ENCODE data around the gene DOCK7. TPM values are rescaled to one million over a fixed set of nuclear protein-coding genes. Genes with fewer than 3 reads are reported as not detected.
A peak's percentile ranks its signal among the peaks of the same experiment; 100 is the strongest.

DOCK7 gene
- total RNA-seq, 1 donor from 2014 or later: 172 TPM

GRCh38 chr1:62429581-62429980 lies 258.6 kb downstream of the DOCK7 start:
- FAIRE-seq: no peak
- no peak for DNase-seq (ENCODE audit: low spot score in 2 of 2)

- FAIRE-seq (no peak), DNase-seq (ENCODE audit: low spot score in 2 of 2) (no peak)
Measured at GRCh38 chr1:62428351-62428750, 259.8 kb downstream of the DOCK7 start.

- FAIRE-seq (no peak), DNase-seq (ENCODE audit: low spot score in 2 of 2) (no peak)
Measured at GRCh38 chr1:62426794-62427193, 261.4 kb downstream of the DOCK7 start.

- FAIRE-seq (no peak), DNase-seq (ENCODE audit: low spot score in 2 of 2) (no peak)
Measured at GRCh38 chr1:62426237-62426636, 261.9 kb downstream of the DOCK7 start.

GRCh38 chr1:62425041-62425440 lies 263.1 kb downstream of the DOCK7 start:
- FAIRE-seq: no peak
- DNase-seq (ENCODE audit: low spot score in 2 of 2): no peak

GRCh38 chr1:62424411-62424810 lies 263.8 kb downstream of the DOCK7 start:
- FAIRE-seq (no peak), DNase-seq (ENCODE audit: low spot score in 2 of 2) (no peak)

- DNase-seq (ENCODE audit: low spot score in 2 of 2): no peak
- no peak for FAIRE-seq
Measured at GRCh38 chr1:62423580-62424242, 264.5 kb downstream of the DOCK7 start.

- no peak for DNase-seq (ENCODE audit: low spot score in 2 of 2)
- FAIRE-seq: no peak
Measured at GRCh38 chr1:62420214-62420613, 268.0 kb downstream of the DOCK7 start.

GRCh38 chr1:62417351-62417999 lies 270.7 kb downstream of the DOCK7 start:
- no peak for DNase-seq (ENCODE audit: low spot score in 2 of 2)
- no peak for FAIRE-seq

- FAIRE-seq: no peak
- DNase-seq (ENCODE audit: low spot score in 2 of 2): no peak
Measured at GRCh38 chr1:62415687-62416086, 272.5 kb downstream of the DOCK7 start.

- FAIRE-seq (peak; percentile 81), DNase-seq (ENCODE audit: low spot score in 2 of 2) (peak; percentile 31 to 48)
Measured at GRCh38 chr1:62407398-62408009, 280.7 kb downstream of the DOCK7 start.

GRCh38 chr1:62406576-62406975 lies 281.6 kb downstream of the DOCK7 start:
- FAIRE-seq (no peak), DNase-seq (ENCODE audit: low spot score in 2 of 2) (no peak)

GRCh38 chr1:62405247-62405646 lies 282.9 kb downstream of the DOCK7 start:
- DNase-seq (ENCODE audit: low spot score in 2 of 2) (no peak), FAIRE-seq (no peak)

Small RNA genes lying within 50 kb of the gene (small RNA-seq; reads per million reads assigned to genes)
- gene AL451044.1: not detected

Other genes starting within 250 kb of the DOCK7 start
- not detected for gene ANGPTL3, start 90.9 kb downstream of the DOCK7 start, total RNA-seq
- gene ATG4C, start 95.7 kb upstream of the DOCK7 start, total RNA-seq: 34.2 TPM

All from frontal cortex (tissue), 4 donors.